Fibroblast of the aortic adventitia (primary cell): ENCODE data around the gene SHANK2. TPM values are rescaled to one million over a fixed set of nuclear protein-coding genes. Genes with fewer than 3 reads are reported as not detected.

ENCODE experiments used
- DNase-seq: peaks from one replicate; pipeline ENCODE4 v3.0.0-alpha.2; 2010; ENCODE audit warnings: low read depth
- H3K4me3 ChIP-seq: 2 replicates; pipeline ENCODE4 v1.5.1; 2011; ENCODE audit warnings: low read depth, mild to moderate bottlenecking, control low read depth, low read length, moderate library complexity
- CTCF ChIP-seq: IDR thresholded peaks from 2 replicates; pipeline ENCODE4 v1.5.1; 2011; ENCODE audit warnings: mild to moderate bottlenecking, low read length, control low read depth, inconsistent platforms; ENCODE audit not compliant: insufficient read depth
- total RNA-seq: library from RNA; depleted of rRNA; stranded (reverse); fragments of >200 nt; gene quantifications from 2 replicates; pipeline ENCODE4 v1.2.3, GENCODE V29; 2012; ENCODE audit warnings: low replicate concordance

SHANK2 gene
- total RNA-seq, 1 donor = 4.9 TPM

- TF ChIP-seq CTCF = no peak
- DNase-seq = no peak
- H3K4me3 ChIP-seq = no peak overlapping the region
Observed at GRCh38 chr11:71255800-71256479, 3.6 kb upstream of the SHANK2 start.

- H3K4me3 ChIP-seq = no peak overlapping the region
- DNase-seq = no peak
- TF ChIP-seq CTCF = no peak
Observed at GRCh38 chr11:71255323-71255722, 2.9 kb upstream of the SHANK2 start.

GRCh38 chr11:71253794-71254193 is 1.4 kb upstream of the SHANK2 start:
- no peak overlapping the region for H3K4me3 ChIP-seq
- no peak for DNase-seq
- TF ChIP-seq CTCF = no peak

- H3K4me3 ChIP-seq = peak overlapping the region; percentile 61
- peak; percentile 64 for DNase-seq
- TF ChIP-seq CTCF = no peak
Observed at GRCh38 chr11:71252770-71253730, 673 bp upstream of the SHANK2 start.

- H3K4me3 ChIP-seq = peak overlapping the region; percentile 61
- DNase-seq = no peak
- no peak for TF ChIP-seq CTCF
Observed at GRCh38 chr11:71251761-71252268, 562 bp downstream of the SHANK2 start.

- peak overlapping the region; percentile 61 for H3K4me3 ChIP-seq
- TF ChIP-seq CTCF = no peak
- DNase-seq = no peak
Observed at GRCh38 chr11:71251151-71251721, 1.1 kb downstream of the SHANK2 start.
